HepG2 (cell line): ENCODE data around the gene SLC29A1. TPM values are rescaled to one million over a fixed set of nuclear protein-coding genes. Genes with fewer than 3 reads are reported as not detected.
A peak's percentile ranks its signal among the peaks of the same experiment; 100 is the strongest.

Experiments used
- AHDC1 ChIP-seq: sonication (generic); formaldehyde crosslinking; IDR thresholded peaks from 2 replicates; pipeline ENCODE4 v1.5.1; 2020; ENCODE audit warnings: mild to moderate bottlenecking, missing genetic modification reagents, borderline replicate concordance
- CENPT ChIP-seq: sonication (generic); formaldehyde crosslinking; IDR thresholded peaks from 2 replicates; pipeline ENCODE4 v1.8.0; 2022; ENCODE audit warnings: low read depth, mild to moderate bottlenecking, moderate library complexity, missing genetic modification reagents
- GATA4 ChIP-seq: sonication (generic); IDR thresholded peaks from 2 replicates; pipeline ENCODE4 v1.6.1; 2016; ENCODE audit warnings: antibody characterized with exemption, low read depth, borderline replicate concordance
- GPN1 ChIP-seq: sonication (generic); formaldehyde crosslinking; IDR thresholded peaks from 2 replicates; pipeline ENCODE4 v1.5.1; 2020; ENCODE audit warnings: missing genetic modification reagents, borderline replicate concordance
- MEF2D ChIP-seq: sonication (generic); formaldehyde crosslinking; IDR thresholded peaks from 2 replicates; pipeline ENCODE4 v1.5.1; 2020; ENCODE audit warnings: mild to moderate bottlenecking, missing genetic modification reagents
- MTF2 ChIP-seq: sonication (generic); formaldehyde crosslinking; IDR thresholded peaks from 2 replicates; pipeline ENCODE4 v1.5.0; 2020; ENCODE audit warnings: missing genetic modification reagents, borderline replicate concordance
- MXD4 ChIP-seq: IDR thresholded peaks from 2 replicates; pipeline ENCODE4 v1.6.1; 2016; ENCODE audit warnings: mild to moderate bottlenecking, missing biosample characterization, missing genetic modification reagents
- PHF8 ChIP-seq: sonication (generic); formaldehyde crosslinking; IDR thresholded peaks from 2 replicates; pipeline ENCODE4 v1.5.0; 2020; ENCODE audit warnings: missing genetic modification reagents
- RXRB ChIP-seq: IDR thresholded peaks from 2 replicates; pipeline ENCODE4 v1.6.1; 2016; ENCODE audit warnings: borderline replicate concordance, missing genetic modification reagents, missing compliant biosample characterization
- SRSF4 ChIP-seq: fragments of 200-400 bp; formaldehyde crosslinking; IDR thresholded peaks from one replicate; pipeline ENCODE4 v1.6.1; 2018; ENCODE audit warnings: mild to moderate bottlenecking, low read depth, low read length, moderate library complexity; ENCODE audit not compliant: poor library complexity, severe bottlenecking
- TBL1XR1 ChIP-seq: fragments of 150-350 bp; IDR thresholded peaks from 2 replicates; pipeline ENCODE4 v1.6.1; 2014; ENCODE audit warnings: borderline replicate concordance, low read length; ENCODE audit not compliant: partially characterized antibody
- ZKSCAN1 ChIP-seq: fragments of 150-350 bp; IDR thresholded peaks from 2 replicates; pipeline ENCODE4 v1.6.1; 2014; ENCODE audit warnings: low read length
- ZNF282 ChIP-seq: fragments of 450-650 bp; IDR thresholded peaks from 2 replicates; pipeline ENCODE4 v1.6.1; 2018; ENCODE audit not compliant: partially characterized antibody
- ZNF331 ChIP-seq: sonication (generic); formaldehyde crosslinking; IDR thresholded peaks from 2 replicates; pipeline ENCODE4 v1.4.0; 2020; ENCODE audit warnings: missing genetic modification reagents
- ZNF44 ChIP-seq: sonication (generic); formaldehyde crosslinking; IDR thresholded peaks from 2 replicates; pipeline ENCODE4 v1.5.1; 2020; ENCODE audit warnings: mild to moderate bottlenecking, missing genetic modification reagents
- ZNF513 ChIP-seq: sonication (generic); formaldehyde crosslinking; conservative IDR thresholded peaks from 2 replicates; pipeline ENCODE4 v1.5.0; 2020; ENCODE audit warnings: missing genetic modification reagents
- ZNF567 ChIP-seq: sonication (generic); formaldehyde crosslinking; IDR thresholded peaks from 2 replicates; pipeline ENCODE4 v1.8.1; 2023; ENCODE audit warnings: mild to moderate bottlenecking, missing genetic modification reagents, borderline replicate concordance
- ZNF878 ChIP-seq: sonication (generic); formaldehyde crosslinking; IDR thresholded peaks from 2 replicates; pipeline ENCODE4 v1.8.1; 2023; ENCODE audit warnings: mild to moderate bottlenecking, missing genetic modification reagents, moderate library complexity
- polyA plus RNA-seq, 8 experiments: library from polyadenylated mRNA; depleted of rRNA in 3 of 8; stranded (reverse) in 7 of 8; unstranded in 1 of 8; fragments of >200 nt; fragmentation: Illumina TruSeq in 4 of 8; extraction: Trizol in 4 of 8; gene quantifications; 2 replicates each; pipeline versions ENCODE4 v1.2.1 to v1.2.3, GENCODE V29; 2011 to 2016; ENCODE audit warnings: low read depth in 4 of 8, missing spikeins in 1 of 8, mixed read lengths in 1 of 8; ENCODE audit not compliant: insufficient read depth in 1 of 8
- total RNA-seq, 5 experiments: library from RNA; depleted of rRNA; stranded (reverse); fragments of >200 nt; fragmentation: Illumina TruSeq; extraction: Trizol; gene quantifications; 2 replicates each; pipeline ENCODE4 v1.2.3, GENCODE V29; 2016; ENCODE audit warnings: low read depth in 1 of 5
- TF ChIP-seq, protein P1 (sequence below): sonication (generic); formaldehyde crosslinking; IDR thresholded peaks from 2 replicates; pipeline ENCODE4 v1.5.0; 2020; ENCODE audit warnings: missing genetic modification reagents
- TF ChIP-seq, protein P2 (sequence below): sonication (generic); formaldehyde crosslinking; IDR thresholded peaks from 2 replicates; pipeline ENCODE4 v1.4.0; 2020; ENCODE audit warnings: low read depth, mild to moderate bottlenecking, missing genetic modification reagents

SLC29A1 gene
- total and polyA plus RNA-seq, 2 of the 13 experiments (the other 11 are each of a cell fraction or from before 2014, with no cell fraction given), result 43.2 to 106 TPM

DNA sequence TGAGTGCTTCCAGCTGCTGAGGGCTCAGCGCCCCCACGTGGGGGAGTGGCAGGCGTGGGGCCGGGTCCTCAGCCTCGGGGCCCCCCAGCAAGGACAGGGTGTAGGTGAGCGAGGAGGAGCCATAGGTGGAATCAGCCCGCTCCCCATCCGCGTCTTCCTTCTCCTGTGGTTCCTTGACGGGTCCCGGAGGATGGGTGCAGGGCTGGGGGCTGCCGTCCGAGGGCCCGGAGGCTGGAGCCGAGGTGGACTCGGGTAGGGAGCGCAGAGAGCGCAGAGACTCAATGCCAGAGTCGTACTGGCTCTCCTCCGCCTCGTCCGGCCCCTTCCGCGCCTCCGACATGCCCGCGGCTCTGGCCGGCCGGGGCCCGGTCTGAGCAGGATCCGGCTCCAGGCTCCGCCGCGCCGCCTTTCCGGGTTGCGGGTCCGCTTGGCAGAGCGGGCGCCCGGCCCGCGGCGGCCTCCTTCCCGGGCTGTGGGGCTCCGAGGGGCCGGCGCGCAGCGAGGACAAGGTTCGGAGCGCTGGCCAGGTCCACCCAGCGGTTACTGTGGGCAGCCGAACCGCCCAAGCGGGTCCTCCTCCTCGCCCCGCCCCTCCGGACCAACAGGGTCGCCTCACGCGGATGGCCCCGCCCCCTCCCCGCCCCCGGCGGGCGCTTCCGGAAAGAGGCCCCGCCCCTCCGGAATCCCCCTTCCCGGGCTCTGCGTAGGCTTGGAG, 41.8 kb downstream of the SLC29A1 start, which contains the start of gene NFKBIE (continued):
- TF ChIP-seq TBL1XR1 (no peak), PHF8 (peak; percentile 62), ZNF567 (no peak), MEF2D (CRISPR knock-in tag) (no peak), MXD4 (CRISPR knock-in tag) (peak; percentile 85), ZNF282 (no peak), ZNF878 (CRISPR knock-in tag) (no peak), RXRB (CRISPR knock-in tag) (peak; percentile 9; the same call in 1 of the 2 replicates), GATA4 (peak; percentile 66; the same call in 1 of the 2 replicates), AHDC1 (CRISPR knock-in tag) (no peak), MTF2 (no peak), SRSF4 (no peak), ZNF331 (CRISPR knock-in tag) (peak; percentile 68), ZNF513 (CRISPR knock-in tag) (no peak), CENPT (CRISPR knock-in tag) (no peak), ZKSCAN1 (no peak), ZNF44 (CRISPR knock-in tag) (no peak), GPN1 (CRISPR knock-in tag) (no peak)
- TF ChIP-seq, protein P1, sequence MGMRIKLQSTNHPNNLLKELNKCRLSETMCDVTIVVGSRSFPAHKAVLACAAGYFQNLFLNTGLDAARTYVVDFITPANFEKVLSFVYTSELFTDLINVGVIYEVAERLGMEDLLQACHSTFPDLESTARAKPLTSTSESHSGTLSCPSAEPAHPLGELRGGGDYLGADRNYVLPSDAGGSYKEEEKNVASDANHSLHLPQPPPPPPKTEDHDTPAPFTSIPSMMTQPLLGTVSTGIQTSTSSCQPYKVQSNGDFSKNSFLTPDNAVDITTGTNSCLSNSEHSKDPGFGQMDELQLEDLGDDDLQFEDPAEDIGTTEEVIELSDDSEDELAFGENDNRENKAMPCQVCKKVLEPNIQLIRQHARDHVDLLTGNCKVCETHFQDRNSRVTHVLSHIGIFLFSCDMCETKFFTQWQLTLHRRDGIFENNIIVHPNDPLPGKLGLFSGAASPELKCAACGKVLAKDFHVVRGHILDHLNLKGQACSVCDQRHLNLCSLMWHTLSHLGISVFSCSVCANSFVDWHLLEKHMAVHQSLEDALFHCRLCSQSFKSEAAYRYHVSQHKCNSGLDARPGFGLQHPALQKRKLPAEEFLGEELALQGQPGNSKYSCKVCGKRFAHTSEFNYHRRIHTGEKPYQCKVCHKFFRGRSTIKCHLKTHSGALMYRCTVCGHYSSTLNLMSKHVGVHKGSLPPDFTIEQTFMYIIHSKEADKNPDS (CRISPR knock-in tag), result no peak
- TF ChIP-seq, protein P2, sequence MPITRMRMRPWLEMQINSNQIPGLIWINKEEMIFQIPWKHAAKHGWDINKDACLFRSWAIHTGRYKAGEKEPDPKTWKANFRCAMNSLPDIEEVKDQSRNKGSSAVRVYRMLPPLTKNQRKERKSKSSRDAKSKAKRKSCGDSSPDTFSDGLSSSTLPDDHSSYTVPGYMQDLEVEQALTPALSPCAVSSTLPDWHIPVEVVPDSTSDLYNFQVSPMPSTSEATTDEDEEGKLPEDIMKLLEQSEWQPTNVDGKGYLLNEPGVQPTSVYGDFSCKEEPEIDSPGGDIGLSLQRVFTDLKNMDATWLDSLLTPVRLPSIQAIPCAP (CRISPR knock-in tag), result no peak
